D721Med (cell line): ENCODE results near the gene NSD1.
"Not testable (repeated sequence)": the region's sequence is repeated elsewhere in the genome, so short reads cannot be mapped to it uniquely, and the experiment has no call there.

Source experiments
- DNase-seq: peaks from one replicate; pipeline ENCODE4 v3.0.0; 2011; ENCODE audit warnings: low spot score; ENCODE audit not compliant: insufficient read length
- FAIRE-seq: peaks from 2 replicates; lab custom pipeline; 2011; peaks lifted over from hg19 to GRCh38; lab: Jason Lieb, UNC
- TF ChIP-seq, protein P1 (sequence below): IDR thresholded peaks from 2 replicates; pipeline ENCODE4 v1.5.1; 2012; ENCODE audit warnings: mild to moderate bottlenecking, control low read depth; ENCODE audit not compliant: insufficient read depth; ENCODE audit errors: missing control alignments

Gene NSD1

DNA sequence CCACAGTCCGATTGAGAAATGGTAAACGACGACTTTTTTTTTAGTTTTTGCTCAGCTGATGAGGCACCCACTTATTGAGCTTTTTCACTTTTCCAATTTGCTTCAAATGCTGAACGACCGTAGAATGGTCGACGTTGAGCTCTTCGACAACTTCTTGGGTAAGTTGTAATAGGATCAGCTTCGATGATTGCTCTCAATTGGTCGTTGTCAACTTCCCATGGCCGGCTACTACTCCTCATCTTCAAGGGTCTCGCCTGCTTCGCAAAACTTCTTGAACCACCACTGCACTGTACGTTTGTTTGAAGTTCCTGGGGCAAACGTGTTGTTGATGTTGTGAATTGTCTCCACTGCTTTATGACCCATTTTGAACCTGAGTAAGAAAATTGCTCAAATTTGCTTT, 35.7 kb downstream of the NSD1 start:
- no peak for DNase-seq
- TF ChIP-seq, protein P1, sequence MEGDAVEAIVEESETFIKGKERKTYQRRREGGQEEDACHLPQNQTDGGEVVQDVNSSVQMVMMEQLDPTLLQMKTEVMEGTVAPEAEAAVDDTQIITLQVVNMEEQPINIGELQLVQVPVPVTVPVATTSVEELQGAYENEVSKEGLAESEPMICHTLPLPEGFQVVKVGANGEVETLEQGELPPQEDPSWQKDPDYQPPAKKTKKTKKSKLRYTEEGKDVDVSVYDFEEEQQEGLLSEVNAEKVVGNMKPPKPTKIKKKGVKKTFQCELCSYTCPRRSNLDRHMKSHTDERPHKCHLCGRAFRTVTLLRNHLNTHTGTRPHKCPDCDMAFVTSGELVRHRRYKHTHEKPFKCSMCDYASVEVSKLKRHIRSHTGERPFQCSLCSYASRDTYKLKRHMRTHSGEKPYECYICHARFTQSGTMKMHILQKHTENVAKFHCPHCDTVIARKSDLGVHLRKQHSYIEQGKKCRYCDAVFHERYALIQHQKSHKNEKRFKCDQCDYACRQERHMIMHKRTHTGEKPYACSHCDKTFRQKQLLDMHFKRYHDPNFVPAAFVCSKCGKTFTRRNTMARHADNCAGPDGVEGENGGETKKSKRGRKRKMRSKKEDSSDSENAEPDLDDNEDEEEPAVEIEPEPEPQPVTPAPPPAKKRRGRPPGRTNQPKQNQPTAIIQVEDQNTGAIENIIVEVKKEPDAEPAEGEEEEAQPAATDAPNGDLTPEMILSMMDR = no peak
- no peak for FAIRE-seq

DNA sequence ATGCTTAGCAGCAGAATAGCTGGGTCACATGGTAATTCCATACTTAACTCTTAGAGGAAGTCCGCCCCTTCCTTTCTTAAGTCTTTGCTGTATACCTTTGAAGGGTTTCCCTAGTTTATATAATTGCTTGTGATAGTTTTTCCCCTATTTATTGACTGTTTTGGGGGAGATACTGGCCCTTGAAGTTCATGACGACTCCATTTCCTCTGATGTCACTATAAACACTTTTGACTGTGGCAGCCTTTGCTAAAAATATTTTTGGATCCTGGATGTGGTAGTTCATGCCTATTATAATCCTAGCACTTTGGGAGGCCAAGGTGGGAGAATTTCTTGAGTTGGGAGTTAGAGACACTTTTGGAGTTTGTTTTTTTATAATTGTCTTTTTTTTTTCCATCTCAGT, 38.4 kb downstream of the NSD1 start:
- DNase-seq (no peak), FAIRE-seq (no peak)
- TF ChIP-seq, protein P1 = no peak

DNA sequence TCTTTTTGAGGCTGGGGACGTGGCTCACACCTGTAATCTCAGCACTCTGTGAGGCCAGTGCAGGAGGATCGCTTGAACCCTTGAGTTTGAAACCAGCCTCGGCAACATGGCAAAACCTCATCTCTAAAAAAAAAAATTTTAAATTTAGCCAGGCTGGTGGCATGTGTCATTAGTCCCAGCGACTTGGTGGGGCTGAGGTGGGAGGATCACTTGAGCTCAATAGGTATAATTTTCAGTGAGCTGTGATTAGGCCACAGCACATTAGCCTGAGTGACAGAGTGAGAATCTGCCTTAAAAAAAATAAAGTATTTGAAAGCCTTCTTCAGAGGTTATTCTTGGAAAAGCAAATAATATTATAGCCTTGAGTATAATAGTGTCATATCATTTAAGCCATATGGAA, 41.8 kb downstream of the NSD1 start:
- TF ChIP-seq, protein P1 = no peak
- no peak for FAIRE-seq
- DNase-seq = no peak

DNA sequence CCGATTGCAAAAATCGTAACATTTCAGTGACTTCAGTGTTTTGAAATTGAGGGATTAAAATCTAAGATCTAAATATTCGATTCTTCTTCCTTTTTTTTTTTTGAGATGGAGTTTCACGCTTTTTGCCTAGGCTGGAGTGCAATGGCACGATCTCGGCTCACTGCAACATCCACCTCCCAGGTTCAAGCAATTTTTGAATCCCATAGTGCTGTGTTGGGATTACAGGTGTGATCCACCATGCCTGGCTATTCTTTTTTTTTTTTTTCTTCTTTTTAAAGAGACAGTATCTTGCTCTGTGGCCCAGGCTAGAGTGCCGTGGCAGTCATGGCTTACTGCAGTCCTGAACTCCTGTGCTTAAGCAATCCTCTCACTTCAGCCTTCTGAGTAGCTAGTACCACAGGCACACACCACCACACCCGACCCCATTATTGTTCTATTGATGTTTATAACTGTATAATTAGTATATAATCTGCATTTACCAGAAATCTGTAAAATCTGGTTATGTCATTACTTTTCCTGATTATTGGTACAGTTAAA, 42.7 kb downstream of the NSD1 start:
- no peak for FAIRE-seq
- no peak for DNase-seq
- TF ChIP-seq, protein P1 = no peak

DNA sequence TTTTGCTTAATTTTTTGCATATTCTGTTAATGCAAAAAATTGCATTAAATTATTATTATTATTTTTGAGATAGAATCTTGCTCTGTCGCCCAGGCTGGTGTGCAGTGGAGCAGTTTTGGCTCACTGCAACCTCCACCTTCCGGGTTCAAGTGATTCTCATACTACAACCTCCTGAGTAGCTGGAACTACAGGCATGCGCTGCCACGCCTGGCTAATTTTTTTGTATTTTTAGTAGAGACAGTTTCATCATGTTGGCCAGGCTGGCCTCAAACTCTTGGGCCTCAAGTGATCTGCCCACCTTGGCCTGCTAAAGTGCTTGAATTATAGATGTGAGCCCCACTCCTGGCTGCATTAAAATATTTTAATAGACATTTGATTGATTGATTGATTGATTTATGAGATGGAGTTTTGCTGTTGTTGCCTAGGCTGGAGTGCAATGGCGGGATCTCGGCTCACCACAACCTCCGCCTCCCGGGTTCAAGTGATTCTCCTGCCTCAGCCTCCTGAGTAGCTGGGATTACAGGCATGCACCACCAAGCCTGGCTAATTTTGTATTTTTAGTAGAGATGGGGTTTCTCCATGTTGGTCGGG, 44.4 kb downstream of the NSD1 start:
- DNase-seq, FAIRE-seq: not testable (repeated sequence)

DNA sequence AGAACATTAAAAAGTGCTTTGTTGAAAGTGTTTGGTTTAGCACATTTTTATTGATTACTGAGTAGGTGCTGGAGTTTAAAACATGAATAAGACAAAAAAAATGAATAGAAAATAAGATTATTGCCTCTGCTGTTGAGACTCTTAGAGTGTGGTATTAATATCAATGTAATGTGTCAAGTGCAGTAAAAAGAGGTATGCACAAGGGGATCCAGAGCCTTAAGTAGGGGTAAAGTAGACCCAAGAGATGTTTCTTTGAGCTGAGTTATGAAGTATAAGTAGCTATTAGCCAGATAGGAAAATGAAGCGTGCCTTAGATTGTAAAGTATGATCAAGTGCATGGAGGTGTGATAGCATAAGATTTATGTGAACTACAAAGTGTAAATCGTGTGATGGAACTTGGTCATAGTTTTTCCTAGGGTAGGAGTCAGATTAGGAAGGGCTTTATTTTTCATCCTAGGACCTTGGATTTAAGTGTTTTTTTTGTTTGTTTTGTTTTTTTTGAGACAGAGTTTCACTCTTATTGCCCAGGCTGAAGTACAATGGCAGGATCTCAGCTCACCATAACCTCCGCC, 45.2 kb downstream of the NSD1 start:
- TF ChIP-seq, protein P1 = no peak
- DNase-seq (no peak), FAIRE-seq (no peak)

DNA sequence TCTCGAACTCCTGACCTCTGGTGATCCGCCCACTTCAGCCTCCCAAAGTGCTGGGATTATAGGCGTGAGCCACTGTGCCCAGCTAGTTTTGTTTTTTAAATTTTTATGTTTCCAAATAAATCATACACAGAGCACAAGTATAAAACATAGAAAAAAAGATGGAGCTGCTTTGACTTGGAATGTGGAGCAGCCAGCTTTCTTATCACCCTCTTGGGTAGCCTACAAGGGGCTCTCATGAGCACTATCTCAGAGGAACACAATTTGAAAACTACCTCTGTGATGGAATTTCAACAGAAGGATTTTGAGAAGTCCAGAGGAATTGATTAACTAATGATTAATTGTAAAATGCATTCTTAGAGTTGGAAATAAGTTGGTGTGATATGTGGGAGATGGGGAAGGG, 45.9 kb downstream of the NSD1 start:
- FAIRE-seq = no peak

More for the DNA sequence above, 45.9 kb downstream of the NSD1 start:
- no peak for DNase-seq
- TF ChIP-seq, protein P1 = no peak
